Inferior parietal cortex (tissue), 1 donor: ENCODE data around the gene YDJC.
"Not testable (repeated sequence)": the region's sequence is repeated elsewhere in the genome, so short reads cannot be mapped to it uniquely, and the experiment has no call there.

ENCODE experiments used
- DNase-seq: peaks from one replicate; pipeline ENCODE4 v3.0.0-alpha.2; 2016; ENCODE audit errors: extremely low spot score

YDJC gene

GRCh38 chr22:21651521-21652009, 21.7 kb upstream of the YDJC start:
- DNase-seq, result no peak

GRCh38 chr22:21650823-21651520, 21.1 kb upstream of the YDJC start:
- DNase-seq, result no peak

- no peak for DNase-seq
Observed at GRCh38 chr22:21650280-21650679, 20.5 kb upstream of the YDJC start.

- peak; percentile 96 for DNase-seq
Observed at GRCh38 chr22:21646608-21647590, 17.1 kb upstream of the YDJC start.

GRCh38 chr22:21645513-21645912, 15.7 kb upstream of the YDJC start:
- DNase-seq, result not testable (repeated sequence)

GRCh38 chr22:21643533-21644357, 13.9 kb upstream of the YDJC start:
- DNase-seq, result no peak

GRCh38 chr22:21642584-21643448, 13.0 kb upstream of the YDJC start:
- DNase-seq, result peak; percentile 77

GRCh38 chr22:21641789-21642583, 12.2 kb upstream of the YDJC start, which contains the start of gene SDF2L1:
SDF2L1 (plus strand) TSS chr22:21642302; CDS start chr22:21642337, 35 bp downstream.
- DNase-seq, result peak; percentile 100

- DNase-seq, result peak; percentile 70
Observed at GRCh38 chr22:21641417-21641788, 11.6 kb upstream of the YDJC start.

GRCh38 chr22:21640810-21641209, 11.0 kb upstream of the YDJC start:
- no peak for DNase-seq

GRCh38 chr22:21639359-21639758, 9.5 kb upstream of the YDJC start:
- DNase-seq, result no peak

GRCh38 chr22:21637450-21637849, 7.6 kb upstream of the YDJC start:
- not testable (repeated sequence) for DNase-seq

- no peak for DNase-seq
Observed at GRCh38 chr22:21636629-21637218, 6.9 kb upstream of the YDJC start.

- DNase-seq, result no peak
Observed at GRCh38 chr22:21635771-21636510, 6.1 kb upstream of the YDJC start.

GRCh38 chr22:21634844-21635243, 5.0 kb upstream of the YDJC start:
- no peak for DNase-seq

- DNase-seq, result no peak
Observed at GRCh38 chr22:21634081-21634480, 4.3 kb upstream of the YDJC start.

- no peak for DNase-seq
Observed at GRCh38 chr22:21633481-21633880, 3.7 kb upstream of the YDJC start.

- no peak for DNase-seq
Observed at GRCh38 chr22:21632931-21633330, 3.1 kb upstream of the YDJC start.
